Stimulated activated CD4-positive, alpha-beta T cell treated with anti-CD3 and anti-CD28 coated beads, Interleukin-15, amount 100 ng/mL, for 24 hours (primary cell): ENCODE results near the gene SPINK2.
A peak's percentile ranks its signal among the peaks of the same experiment; 100 is the strongest.

Experiments
- DNase-seq: peaks from one replicate; pipeline ENCODE4 v3.0.0-alpha.2; 2020

The SPINK2 gene

GRCh38 chr4:56799824-56800756 is 21.4 kb downstream of the SPINK2 start:
- DNase-seq = peak; percentile 89

GRCh38 chr4:56799161-56799759 is 22.2 kb downstream of the SPINK2 start:
- DNase-seq = no peak

- DNase-seq = no peak
Measured at GRCh38 chr4:56796211-56796610, 25.3 kb downstream of the SPINK2 start.

GRCh38 chr4:56791316-56791715 is 30.2 kb downstream of the SPINK2 start:
- DNase-seq = no peak

GRCh38 chr4:56790691-56791091 is 30.8 kb downstream of the SPINK2 start:
- no peak for DNase-seq

GRCh38 chr4:56788081-56788480 is 33.4 kb downstream of the SPINK2 start:
- no peak for DNase-seq

GRCh38 chr4:56787380-56787779 is 34.1 kb downstream of the SPINK2 start:
- no peak for DNase-seq

GRCh38 chr4:56786955-56787354 is 34.5 kb downstream of the SPINK2 start:
- no peak for DNase-seq

GRCh38 chr4:56783986-56784385 is 37.5 kb downstream of the SPINK2 start:
- DNase-seq = no peak

GRCh38 chr4:56782019-56782418 is 39.5 kb downstream of the SPINK2 start:
- no peak for DNase-seq

- no peak for DNase-seq
Measured at GRCh38 chr4:56773346-56773745, 48.2 kb downstream of the SPINK2 start.

GRCh38 chr4:56772134-56772533 is 49.4 kb downstream of the SPINK2 start:
- no peak for DNase-seq

- no peak for DNase-seq
Measured at GRCh38 chr4:56768763-56769162, 52.7 kb downstream of the SPINK2 start.

- DNase-seq = no peak
Measured at GRCh38 chr4:56768316-56768715, 53.2 kb downstream of the SPINK2 start.

GRCh38 chr4:56767567-56767966 is 53.9 kb downstream of the SPINK2 start:
- DNase-seq = no peak

GRCh38 chr4:56764775-56765174 is 56.7 kb downstream of the SPINK2 start:
- no peak for DNase-seq

- no peak for DNase-seq
Measured at GRCh38 chr4:56764223-56764622, 57.3 kb downstream of the SPINK2 start.

GRCh38 chr4:56762484-56763250 is 58.8 kb downstream of the SPINK2 start:
- peak; percentile 8 for DNase-seq

- no peak for DNase-seq
Measured at GRCh38 chr4:56760183-56760582, 61.3 kb downstream of the SPINK2 start.
